CD4-positive, alpha-beta T cell treated with Interleukin-15 for 1 hour (primary cell): ENCODE data around the gene THOC2.
"Not testable (repeated sequence)": the region's sequence is repeated elsewhere in the genome, so short reads cannot be mapped to it uniquely, and the experiment has no call there.

ENCODE experiments used
- DNase-seq: peaks from one replicate; pipeline ENCODE4 v3.0.0-alpha.2; 2020

The THOC2 gene

DNA sequence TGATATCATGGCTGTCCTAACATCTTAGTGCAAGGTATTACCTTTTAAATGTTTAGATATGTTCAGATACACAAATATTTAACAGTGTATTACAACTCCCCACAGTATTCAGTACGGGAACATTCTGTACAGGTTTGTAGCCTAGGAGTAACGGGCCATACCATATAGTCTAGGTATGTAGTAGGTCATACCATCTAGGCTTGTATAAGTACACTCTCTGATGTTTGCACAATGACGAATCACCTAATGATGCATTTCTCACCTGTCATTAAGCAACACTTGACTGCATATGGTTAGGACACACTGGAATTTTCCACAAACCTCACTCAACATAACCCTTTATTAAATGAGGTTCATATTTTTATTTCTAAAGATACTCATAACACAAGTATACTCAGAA lies 67.7 kb downstream of the THOC2 start:
- DNase-seq: no peak

DNA sequence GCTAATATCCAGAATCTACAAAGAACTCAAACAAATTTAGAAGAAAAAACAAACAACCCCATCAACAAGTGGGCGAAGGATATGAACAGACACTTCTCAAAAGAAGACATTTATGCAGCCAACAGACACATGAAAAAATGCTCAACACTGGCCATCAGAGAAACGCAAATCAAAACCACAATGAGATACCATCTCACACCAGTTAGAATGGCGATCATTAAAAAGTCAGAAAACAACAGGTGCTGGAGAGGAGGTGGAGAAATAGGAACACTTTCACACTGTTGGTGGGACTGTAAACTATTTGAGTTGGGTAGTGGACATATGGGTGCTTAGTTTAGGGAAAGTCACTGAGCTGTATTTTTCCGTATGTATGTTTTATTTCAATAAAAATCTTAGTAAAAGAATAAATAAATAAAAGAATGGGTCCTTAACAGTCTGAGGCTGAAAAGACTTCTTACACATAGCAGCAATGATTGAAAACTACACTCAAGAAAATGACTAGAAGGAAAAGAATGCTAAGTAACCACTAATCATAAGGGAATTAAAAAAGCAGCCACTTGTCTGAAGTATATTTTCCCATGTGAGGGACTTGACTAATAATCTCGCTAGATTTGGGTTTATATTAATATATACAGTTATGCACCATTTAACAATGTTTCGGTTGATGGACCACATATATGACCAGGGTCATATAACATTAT lies 68.2 kb downstream of the THOC2 start:
- not testable (repeated sequence) for DNase-seq

DNA sequence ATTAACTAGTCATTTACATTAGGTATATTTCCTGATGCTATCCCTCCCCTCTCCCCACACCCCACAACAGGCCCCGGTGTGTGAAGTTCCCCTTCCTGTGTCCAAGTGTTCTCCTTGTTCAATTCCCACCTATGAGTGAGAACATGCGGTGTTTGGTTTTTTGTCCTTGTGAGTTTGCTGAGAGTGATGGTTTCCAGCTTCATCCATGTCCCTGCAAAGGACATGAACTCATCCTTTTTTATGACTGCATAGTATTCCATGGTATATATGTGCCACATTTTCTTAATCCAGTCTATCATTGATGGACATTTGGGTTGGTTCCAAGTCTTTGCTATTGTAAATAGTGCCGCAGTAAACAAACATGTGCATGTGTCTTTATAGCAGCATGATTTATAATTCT lies 69.1 kb downstream of the THOC2 start:
- not testable (repeated sequence) for DNase-seq

DNA sequence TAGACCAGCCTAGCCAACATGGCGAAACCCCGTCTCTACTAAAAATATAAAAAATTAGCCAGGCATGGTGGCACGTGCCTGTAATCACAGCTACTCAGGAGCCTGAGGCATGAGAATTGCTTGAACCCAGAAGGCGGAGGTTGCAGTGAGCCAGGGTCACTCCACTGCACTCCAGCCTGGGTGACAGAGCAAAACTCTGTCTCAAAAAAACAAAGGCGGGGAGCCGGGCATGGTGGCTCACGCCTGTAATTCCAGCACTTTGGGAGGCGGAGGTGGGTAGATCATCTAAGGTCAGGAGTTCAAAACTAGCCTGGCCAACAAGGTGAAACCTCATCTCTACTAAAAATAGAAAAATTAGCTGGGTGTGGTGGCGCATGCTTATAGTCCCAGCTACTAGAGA lies 76.3 kb downstream of the THOC2 start:
- not testable (repeated sequence) for DNase-seq

DNA sequence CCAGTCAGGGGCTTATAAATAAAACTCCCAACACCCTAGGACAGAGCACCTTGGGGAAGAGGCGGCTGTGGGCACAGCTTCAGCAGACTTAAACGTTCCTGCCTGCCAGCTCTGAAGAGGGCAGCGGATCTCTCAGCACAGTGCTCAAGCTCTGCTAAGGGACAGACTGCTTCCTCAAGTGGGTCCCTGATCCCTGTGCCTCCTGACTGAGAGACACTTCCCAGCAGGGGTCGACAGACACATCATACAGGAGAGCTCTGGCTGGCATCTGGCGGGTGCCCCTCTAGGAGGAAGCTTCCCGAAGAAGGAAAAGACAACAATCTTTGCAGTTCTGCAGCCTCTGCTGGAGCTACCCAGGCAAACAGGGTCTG lies 84.1 kb downstream of the THOC2 start:
- DNase-seq: not testable (repeated sequence)

DNA sequence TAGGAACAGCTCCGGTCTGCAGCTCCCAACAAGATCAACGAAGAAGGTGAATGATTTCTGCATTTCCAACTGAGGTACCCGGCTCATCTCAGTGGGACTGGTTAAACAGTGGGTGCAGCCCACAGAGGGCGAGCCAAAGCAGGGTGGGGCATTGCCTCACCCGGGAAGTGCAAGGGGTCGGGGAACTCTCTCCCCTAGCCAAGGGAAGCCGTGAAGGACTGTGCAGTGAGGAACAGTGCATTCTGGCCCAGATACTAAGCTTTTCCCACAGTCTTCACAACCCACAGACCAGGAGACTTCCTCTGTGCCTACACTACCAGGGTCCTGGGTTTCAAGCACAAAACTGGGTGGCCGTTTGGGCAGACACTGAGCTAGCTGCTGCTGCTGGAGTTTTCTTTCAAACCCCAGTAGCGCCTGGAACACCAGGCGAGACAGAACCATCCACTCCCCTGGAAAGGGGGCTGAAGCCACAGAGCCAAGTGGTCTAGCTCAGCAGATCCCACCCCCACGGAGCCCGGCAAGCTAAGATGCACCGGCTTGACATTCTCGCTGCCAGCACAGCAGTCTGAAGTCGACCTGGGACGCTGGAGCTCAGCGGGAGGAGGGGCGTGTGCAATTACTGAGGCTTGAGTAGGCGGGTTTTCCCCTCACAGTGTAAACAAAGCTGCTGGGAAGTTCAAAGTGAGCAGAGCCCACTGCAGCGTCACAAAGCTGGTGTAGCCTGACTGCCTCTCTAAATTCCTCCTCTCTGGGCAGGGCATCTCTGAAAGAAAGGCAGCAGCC lies 84.6 kb downstream of the THOC2 start:
- DNase-seq: peak; percentile 22

DNA sequence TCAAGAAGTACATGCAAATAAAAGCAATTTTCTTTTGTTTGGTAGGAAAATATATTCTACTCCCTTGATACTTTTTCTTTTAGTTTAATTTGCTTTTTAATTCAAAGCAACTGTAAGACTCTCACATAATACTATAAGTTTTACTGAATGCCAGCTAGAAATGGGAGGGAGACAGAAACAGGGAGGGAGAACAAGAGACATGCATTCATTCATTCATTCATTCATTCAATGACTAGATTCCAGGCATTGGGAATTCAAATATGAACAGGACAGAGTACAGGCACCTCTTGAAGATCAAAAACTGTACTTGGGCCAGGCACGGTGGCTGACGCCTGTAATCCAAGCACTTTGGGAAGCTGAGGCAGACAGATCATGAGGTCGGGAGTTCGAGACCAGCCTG lies 85.6 kb downstream of the THOC2 start:
- no peak for DNase-seq

DNA sequence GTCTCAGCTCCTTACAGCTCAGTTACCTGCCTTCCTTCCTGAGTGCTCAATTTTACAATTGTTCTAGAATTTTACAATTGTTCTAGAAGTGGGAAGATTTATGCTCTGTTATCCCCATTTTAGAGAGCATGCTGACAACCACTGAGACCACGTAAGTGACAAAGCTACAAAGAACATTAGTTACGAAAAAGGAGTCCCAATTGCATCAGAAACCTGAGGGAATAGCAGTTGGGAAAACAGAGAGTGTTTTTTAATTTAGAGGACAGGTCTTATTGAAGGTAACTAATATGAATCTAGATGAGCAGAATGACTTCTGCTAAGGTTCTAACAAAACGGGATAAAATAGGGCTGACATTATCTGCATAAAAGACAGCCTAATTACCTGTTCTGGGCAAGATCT lies 103.3 kb downstream of the THOC2 start:
- no peak for DNase-seq

DNA sequence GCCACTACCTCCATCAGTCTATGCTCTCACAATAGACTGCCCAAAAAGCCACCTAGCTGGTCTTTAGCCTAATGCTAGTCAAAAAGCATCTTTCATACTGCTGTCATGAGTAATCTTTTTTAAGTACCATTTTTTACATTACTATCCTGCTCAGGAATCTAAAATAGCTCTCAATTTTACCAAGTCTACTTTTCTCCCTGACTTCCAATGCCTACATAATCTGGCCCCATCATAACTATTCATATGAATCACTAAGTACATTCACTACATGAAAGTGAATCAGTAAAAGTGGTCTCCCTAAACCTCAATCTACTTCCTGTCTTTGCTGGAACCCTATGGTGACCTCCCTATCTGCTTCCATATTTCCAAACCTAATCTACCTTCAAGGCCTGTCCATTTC lies 105.9 kb downstream of the THOC2 start:
- DNase-seq: no peak

DNA sequence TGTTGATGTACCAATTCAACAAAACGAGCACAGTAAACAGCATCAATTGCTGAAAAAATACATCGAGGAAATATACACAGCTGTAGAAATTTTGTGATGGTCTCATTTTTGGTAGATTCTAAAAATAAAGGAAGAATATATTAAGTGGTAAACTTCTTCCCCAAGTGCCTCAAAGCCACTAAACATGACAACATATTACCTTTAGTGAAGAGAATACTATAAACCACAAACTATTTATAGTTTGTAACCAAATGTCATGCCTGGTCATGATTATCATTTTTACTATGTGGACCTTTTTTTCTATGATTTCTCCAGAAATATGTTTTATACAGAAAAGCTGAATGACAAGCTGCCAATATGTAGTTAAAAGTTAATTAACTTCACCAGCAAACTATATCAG lies 106.9 kb downstream of the THOC2 start:
- no peak for DNase-seq

DNA sequence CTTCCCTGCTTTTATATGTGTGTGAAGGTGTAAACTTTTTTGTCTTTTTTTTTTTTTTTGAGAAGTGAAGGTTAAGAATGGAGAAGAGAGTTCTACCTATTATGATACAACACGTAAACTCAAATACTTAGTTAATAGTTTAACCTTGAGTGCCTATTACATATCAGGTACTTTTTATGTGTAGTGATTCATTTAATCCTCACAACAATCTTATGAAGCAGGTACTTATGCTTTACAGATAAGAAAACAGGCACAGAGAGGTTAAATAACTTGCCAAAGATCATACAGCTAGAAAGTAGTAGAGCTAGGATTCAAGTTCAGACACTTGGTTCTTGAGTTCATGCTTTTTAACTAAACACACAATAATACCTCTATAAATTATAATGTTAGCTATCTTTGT lies 107.4 kb downstream of the THOC2 start:
- no peak for DNase-seq

DNA sequence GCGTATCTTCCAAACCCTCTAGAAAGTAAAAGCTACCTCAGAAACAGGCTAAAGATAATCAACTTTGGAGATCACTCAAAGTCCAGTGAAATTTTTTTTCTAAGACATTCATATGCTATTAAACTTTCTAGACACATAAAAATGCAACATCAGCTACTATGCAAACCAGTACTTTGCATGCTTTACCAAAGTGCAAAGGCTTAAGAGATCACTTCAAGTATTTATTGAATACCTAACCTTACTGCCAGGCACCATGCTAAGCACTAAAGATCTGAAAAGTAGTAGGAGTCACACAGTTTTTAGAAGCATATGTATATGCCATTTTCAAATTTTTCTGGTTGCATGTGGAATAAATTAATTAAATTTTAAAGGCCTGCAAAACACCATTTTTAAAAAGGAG lies 115.8 kb downstream of the THOC2 start:
- no peak for DNase-seq

DNA sequence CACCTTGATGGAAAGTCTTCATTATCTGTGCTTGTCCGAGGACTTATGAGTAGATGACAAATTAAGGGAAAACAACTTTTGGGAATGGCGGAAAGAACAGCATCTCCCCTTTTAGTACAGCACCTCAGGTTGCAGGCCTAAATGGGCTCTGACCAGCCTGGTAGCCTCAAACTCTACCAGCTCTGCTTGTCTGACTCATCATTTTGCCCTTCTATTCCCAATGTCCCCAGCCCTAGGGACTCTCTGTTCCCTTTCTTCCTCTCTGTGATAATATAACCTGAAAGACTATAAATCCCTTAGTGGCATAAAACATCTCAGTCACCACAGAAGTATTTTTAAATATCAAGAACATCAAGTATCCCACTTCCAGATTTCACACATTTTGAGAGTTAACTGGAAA lies 121.9 kb downstream of the THOC2 start:
- no peak for DNase-seq

DNA sequence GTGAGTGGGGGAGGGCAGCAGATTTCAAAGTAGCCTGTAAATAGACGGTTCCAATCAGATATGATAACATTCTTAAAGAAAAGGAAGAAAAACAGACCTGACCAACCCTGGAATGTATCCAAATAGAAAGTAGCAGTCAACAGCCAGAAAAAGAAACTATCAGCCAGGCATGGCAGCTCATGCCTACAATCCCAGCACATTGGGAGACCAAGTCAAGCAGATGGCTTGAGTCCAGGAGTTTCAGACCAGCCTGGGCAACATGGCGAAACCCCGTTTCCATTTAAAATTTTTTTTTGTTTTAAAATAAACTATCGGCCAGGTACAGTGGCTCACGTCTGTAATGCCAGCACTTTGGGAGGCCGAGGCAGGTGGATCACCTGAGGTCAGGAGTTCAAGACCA lies 125.0 kb downstream of the THOC2 start:
- no peak for DNase-seq

DNA sequence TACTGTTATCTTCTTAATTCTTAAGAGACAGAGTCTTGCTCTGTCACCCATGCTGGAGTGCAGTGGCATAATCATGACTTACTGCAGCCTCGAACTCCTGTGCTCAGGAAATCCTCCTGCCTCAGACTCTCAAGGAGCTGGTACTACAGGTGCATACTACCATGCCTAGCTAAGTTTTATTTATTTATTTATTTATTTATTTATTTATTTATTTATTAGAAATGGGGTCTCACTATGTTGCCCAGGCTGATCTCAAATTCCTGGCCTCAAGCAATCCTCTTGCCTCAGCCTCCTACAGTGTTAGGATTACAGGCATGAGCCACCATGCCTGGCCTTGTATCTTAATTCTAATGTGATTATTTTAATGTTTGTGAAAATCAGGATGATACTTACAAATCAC lies 125.6 kb downstream of the THOC2 start:
- DNase-seq: no peak

DNA sequence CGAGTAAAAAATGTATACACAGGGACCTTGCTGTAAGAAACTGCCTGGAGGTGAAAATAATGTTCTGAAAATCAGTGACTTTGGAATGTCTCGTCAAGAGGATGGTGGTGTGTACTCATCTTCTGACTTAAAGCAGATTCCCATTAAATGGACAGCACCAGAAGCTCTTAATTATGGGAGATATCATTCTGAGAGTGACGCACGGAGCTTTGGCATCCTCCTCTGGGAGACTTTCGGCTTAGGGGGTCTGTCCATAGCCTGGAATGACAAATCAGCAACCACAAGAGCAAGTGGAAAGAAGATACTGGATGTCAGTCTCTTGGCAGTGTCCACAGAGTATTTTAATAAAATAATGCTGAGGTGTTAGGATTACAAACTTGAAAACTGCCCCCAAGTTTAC lies 129.4 kb downstream of the THOC2 start:
- DNase-seq: no peak

DNA sequence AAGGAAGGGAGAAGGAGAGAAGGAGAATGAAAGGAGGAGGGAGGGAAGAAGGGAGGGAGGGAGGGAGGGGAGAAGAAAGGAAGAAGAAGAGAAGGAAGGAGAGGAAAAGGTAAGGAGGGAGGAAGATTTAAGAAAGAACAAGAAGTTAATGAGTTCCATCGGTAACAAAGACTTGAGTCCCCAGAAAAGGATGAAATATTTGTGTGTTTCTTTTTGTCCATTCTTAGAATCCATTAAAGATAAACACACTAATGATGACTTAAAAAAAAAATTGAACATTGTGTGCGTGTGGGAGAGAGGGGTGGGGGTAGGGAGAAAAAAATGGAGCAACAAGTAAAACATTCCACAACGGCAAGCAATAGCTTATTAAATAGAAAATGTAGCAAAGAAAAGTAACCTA lies 131.4 kb downstream of the THOC2 start:
- DNase-seq: no peak

DNA sequence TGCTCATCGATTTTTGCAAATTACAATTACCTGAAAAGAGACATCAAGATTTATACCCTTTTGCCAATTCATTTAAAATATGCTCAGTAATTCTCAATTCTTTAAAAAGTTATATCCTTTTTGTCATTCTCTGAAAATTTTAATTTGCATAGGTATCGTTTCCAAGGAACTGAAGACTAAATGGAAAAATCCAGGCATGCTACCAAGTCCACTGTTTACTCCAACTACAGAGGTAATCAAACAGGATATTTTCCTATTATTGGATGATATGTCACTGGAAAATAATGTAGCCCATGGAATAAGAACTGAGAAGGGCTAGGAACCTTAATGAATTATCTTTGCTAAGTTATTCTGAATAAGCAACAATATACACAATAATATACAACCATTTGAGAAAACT lies 132.7 kb downstream of the THOC2 start:
- no peak for DNase-seq

DNA sequence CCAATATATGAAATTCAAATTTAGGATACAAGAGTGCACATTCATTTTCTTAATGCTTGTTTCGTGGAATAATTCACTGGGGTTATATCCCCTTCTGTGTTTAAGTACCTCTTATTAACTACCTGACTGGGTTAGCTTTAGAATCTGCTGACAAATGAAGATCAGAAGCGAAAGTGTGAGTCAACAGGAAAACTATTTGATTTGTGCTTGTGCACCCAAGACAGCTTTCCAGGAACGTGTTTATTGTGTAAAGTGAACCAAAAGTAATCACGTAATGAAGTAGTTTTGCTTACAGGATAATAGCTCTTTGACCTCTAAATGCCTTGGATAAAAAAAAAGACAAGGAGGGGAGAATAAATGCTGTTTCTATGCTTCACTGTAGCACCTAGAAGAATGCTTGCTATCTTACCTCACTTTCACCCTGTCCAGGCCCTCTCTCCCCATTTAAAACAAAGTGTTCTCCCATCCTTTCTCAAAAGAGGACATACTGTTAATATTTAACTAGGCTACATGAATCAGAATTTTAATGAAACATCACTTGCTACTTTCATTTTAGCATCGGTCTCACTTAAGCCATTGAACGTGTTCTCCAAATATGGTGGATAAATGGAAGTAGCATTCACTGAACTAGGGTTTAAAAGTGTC lies 141.9 kb downstream of the THOC2 start:
- no peak for DNase-seq

DNA sequence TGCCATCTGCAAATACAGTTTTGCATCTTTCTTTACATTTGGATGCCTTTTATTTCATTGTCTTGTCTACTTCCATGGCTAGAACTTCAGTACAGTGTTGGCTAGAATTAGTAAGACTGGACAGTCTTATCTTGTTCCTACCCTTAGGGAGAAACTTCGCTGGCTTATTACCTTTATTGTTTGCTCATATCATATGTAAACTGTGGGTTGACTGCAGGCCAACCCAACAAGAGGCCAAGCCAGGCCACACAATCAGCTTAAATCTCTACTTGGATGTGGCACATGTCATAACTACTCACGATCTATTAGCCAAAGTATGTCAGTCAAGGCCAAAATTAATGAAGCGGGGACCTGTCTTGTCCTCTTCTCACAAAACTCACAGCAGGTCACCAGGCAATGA lies 144.1 kb downstream of the THOC2 start:
- no peak for DNase-seq

DNA sequence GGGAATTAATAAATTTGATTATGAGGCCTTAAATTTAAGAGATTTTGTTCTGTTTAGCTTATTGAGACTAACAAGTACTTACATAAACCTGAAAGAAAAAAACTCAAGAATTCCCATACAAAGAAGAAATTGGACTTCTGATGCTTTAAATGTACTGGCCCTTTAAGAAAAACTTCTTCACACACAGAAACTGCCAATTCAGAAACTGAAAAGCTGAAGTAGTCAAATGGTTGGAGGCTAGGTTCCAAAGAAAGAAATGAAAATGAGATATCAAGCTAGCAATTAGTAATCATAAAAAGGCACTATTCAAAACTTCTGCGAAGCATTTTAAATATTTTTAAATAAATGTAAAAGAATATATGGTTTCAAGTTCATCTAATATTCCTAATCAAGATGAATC lies 151.3 kb downstream of the THOC2 start:
- DNase-seq: no peak

DNA sequence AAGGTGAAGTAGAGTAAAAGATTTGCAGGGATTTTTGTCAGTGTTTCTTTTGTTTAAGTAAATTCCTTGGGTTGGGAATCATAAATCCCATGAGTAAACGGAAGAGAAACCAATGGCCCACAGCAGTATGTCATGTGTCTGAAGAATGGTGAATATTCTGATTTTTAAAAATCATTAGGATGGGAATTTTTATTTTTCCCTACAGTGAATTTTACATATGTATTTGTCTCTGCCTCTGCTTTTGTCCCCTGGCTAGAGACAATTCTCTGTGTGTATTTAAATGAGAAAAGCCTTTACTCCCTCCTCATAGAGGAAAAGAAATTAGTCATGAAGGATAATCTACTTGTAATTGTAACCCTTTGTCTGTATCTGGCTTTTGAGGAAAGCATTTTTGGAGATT lies 152.1 kb downstream of the THOC2 start:
- no peak for DNase-seq

DNA sequence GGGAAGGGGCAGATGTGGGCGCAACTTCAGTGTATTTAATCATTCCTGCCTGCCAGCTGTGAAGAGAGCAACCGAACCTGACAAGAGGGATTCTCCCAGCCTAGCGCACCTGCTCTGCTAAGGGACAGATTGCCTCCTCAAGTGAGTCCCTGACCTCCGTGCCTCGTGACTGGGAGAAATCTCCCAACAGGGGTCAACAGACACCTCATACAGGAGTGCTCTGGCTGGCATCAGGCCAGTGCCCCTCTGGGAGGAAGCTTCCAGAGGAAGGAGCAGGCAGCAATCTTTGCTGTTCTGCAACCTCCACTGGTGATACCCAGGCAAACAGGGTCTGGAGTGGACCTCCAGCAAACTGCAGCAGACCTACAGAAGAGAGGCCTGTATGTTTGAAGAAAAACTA lies 158.8 kb downstream of the THOC2 start:
- DNase-seq: not testable (repeated sequence)

DNA sequence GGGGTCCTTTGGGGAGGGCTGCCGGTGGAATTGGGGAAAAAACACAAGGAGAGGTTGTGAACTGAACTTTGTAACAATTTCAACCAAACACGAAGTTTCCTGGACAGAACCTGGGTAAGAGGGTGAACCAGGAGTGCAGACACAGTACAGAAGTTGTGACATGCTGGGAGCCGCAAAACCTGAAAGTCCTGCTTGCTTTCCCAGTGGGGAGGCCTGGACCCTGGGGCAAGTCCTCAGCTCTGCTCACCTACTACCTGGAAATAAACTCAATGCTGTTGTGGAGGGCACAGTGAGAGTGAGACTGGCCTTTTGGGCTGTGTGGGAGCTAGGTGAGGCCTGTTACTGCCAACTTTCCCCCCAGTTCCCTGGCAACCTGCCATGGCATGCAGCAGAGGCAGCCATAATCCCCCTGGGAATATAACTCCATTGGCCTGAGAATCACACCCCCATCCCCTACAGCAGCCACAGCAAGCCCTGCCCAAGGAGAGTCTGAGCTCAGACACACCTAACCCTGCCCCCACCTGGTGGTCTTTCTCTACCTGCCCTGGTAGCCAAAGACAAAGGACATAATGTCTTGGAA lies 162.8 kb downstream of the THOC2 start:
- no peak for DNase-seq
